ENCODE data around the gene MANSC1. TPM values are rescaled to one million over a fixed set of nuclear protein-coding genes. Genes with fewer than 3 reads are reported as not detected.

The MANSC1 gene
- total and polyA plus RNA-seq, 9 donors, result 4.2 to 13.9 (median 10.6) TPM

Other genes starting within 250 kb of the MANSC1 start
- 43.4 TPM for gene LRP6, start 83.2 kb downstream of the MANSC1 start, total RNA-seq
- gene LRP6, start 83.2 kb downstream of the MANSC1 start, polyA plus RNA-seq (ENCODE audit: insufficient read depth in 1 of 8, insufficient read length in 8 of 8, low replicate concordance in 1 of 8), result 10 to 100 TPM; 18.8 to 39.9 (median 35.4) TPM
- gene BORCS5, start 6.8 kb upstream of the MANSC1 start, total RNA-seq, result 9.2 TPM
- 1 to 10 TPM; 6.7 to 8.9 (median 7.3) TPM for gene BORCS5, start 6.8 kb upstream of the MANSC1 start, polyA plus RNA-seq (ENCODE audit: insufficient read depth in 1 of 8, insufficient read length in 8 of 8, low replicate concordance in 1 of 8)
- gene DUSP16, start 212.6 kb upstream of the MANSC1 start, total RNA-seq, result 18.2 TPM
- 10 to 100 TPM; 21.4 to 34.1 (median 27.0) TPM for gene DUSP16, start 212.6 kb upstream of the MANSC1 start, polyA plus RNA-seq (ENCODE audit: insufficient read depth in 1 of 8, insufficient read length in 8 of 8, low replicate concordance in 1 of 8)